Caco-2 (cell line): Measurements from ENCODE around the gene NUB1. TPM values are rescaled to one million over a fixed set of nuclear protein-coding genes. Genes with fewer than 3 reads are reported as not detected.
A peak's percentile ranks its signal among the peaks of the same experiment; 100 is the strongest.

ENCODE experiments used
- BruUV-seq: library from RNA; stranded (reverse); fragments of 400-500 nt; replicated peaks from 2 replicates; lab custom pipeline; 2021; lab: Mats Ljungman, UMichigan
- CTCF ChIA-PET: fragments of 300-600 bp; sonication (Branson Sonifier 250); formaldehyde crosslinking; loops from one replicate; lab custom pipeline; 2022; ENCODE audit warnings: antibody characterized with exemption; lab: Charles Lee
- POLR2A ChIA-PET: fragments of 300-600 bp; sonication (Branson Sonifier 250); formaldehyde crosslinking; loops from one replicate; lab custom pipeline; 2022; ENCODE audit warnings: antibody characterized with exemption; lab: Charles Lee
- DNase-seq, 2 experiments: peaks; one replicate each; pipeline versions ENCODE4 v3.0.0 to v3.0.0-alpha.2; 2020 to 2022
- H3K27me3 ChIP-seq: replicated peaks from 2 replicates; pipeline ENCODE4 v1.6.0; 2011; ENCODE audit warnings: low read length; ENCODE audit not compliant: control insufficient read depth, insufficient read depth
- H3K36me3 ChIP-seq: 2 replicates; pipeline ENCODE4 v1.5.1; 2011; ENCODE audit warnings: low read length; ENCODE audit not compliant: control insufficient read depth, insufficient read depth
- H3K4me1 ChIP-seq: fragments of 250-450 bp; sonication (Bioruptor Pico); 2 replicates; pipeline ENCODE4 v1.5.1; 2020; ENCODE audit warnings: mild to moderate bottlenecking
- H3K4me3 ChIP-seq: 2 replicates; pipeline ENCODE4 v1.5.1; 2011; ENCODE audit warnings: low read depth, mild to moderate bottlenecking, control low read depth, low read length
- H3K9me3 ChIP-seq: fragments of 250-450 bp; sonication (Bioruptor Pico); 2 replicates; pipeline ENCODE4 v1.5.1; 2020; ENCODE audit warnings: mild to moderate bottlenecking, moderate library complexity
- H3K27ac Mint-ChIP-seq: one replicate; pipeline ENCODE4 v1.8.0; 2022; ENCODE audit warnings: mixed read lengths; ENCODE audit not compliant: unreplicated experiment
- H3K27me3 Mint-ChIP-seq: one replicate; pipeline ENCODE4 v1.8.0; 2022; ENCODE audit warnings: mixed read lengths; ENCODE audit not compliant: insufficient read depth, unreplicated experiment
- H3K36me3 Mint-ChIP-seq: one replicate; pipeline ENCODE4 v1.8.0; 2022; ENCODE audit warnings: mild to moderate bottlenecking, mixed read lengths; ENCODE audit not compliant: insufficient read depth, unreplicated experiment
- H3K4me1 Mint-ChIP-seq: one replicate; pipeline ENCODE4 v1.8.0; 2022; ENCODE audit warnings: low read depth, mixed read lengths; ENCODE audit not compliant: unreplicated experiment
- H3K4me3 Mint-ChIP-seq: one replicate; pipeline ENCODE4 v1.8.0; 2022; ENCODE audit warnings: mild to moderate bottlenecking, moderate library complexity, mixed read lengths; ENCODE audit not compliant: unreplicated experiment
- H3K9me3 Mint-ChIP-seq: one replicate; pipeline ENCODE4 v1.8.0; 2022; ENCODE audit warnings: mixed read lengths; ENCODE audit not compliant: unreplicated experiment
- CTCF ChIP-seq, 2 experiments: fragments of 200-600 bp in 1 of 2; IDR thresholded peaks; 1 replicate in 1 of 2; 2 replicates in 1 of 2; pipeline versions ENCODE4 v1.5.1 to v1.8.0; 2011 to 2022; ENCODE audit warnings: antibody characterized with exemption in 1 of 2, control low read depth in 1 of 2, inconsistent platforms in 1 of 2, low read depth in 1 of 2, low read length in 1 of 2, mild to moderate bottlenecking in 1 of 2, moderate library complexity in 1 of 2; ENCODE audit not compliant: insufficient read depth in 1 of 2, severe bottlenecking in 1 of 2, unreplicated experiment in 1 of 2
- intact Hi-C: fragments of 100-400 bp; cut with micrococcal nuclease; formaldehyde crosslinking; loops from one replicate; pipeline ENCODE4 v1.10.0; 2022; ENCODE audit not compliant: unreplicated experiment
- total RNA-seq: library from RNA; stranded (reverse); gene quantifications from 2 replicates; pipeline ENCODE4 v1.2.3, GENCODE V29; 2022

The NUB1 gene
- total RNA-seq, 1 experiment from 2014 or later: 51.6 TPM

DNA sequence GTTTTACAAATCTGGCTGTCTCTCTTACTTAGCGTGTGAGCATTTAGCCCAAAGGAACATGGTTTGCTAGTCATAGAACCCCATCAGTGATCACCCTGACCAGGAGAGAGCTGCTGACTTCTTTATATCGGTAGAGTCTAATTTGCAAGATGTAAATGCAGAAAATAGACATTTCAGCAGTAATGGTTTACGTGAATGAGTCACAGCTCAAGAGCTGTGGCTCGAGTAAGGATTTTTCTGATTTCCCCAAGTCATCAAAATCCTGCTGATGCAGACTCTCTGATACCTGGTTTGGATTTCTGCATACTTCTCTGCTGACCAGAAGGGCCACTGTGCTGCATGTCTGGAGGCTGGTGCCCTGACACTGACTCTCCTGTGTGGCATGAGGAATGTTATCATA lies 25.7 kb downstream of the NUB1 start:
- H3K9me3 Mint-ChIP-seq: no peaks in the 10 kb centered on the region
- H3K4me3 ChIP-seq: no peak overlapping the region
- no peaks in the 10 kb centered on the region for H3K9me3 ChIP-seq
- no peak overlapping the region for H3K4me3 Mint-ChIP-seq
- DNase-seq: no peak
- BruUV-seq: no TSS peak
- ChIA-PET POLR2A (no interaction called here), CTCF (no interaction called here)
- H3K4me1 ChIP-seq: 0 out of 2 replicates have a peak, but pooled peaks cover 7% of the 10 kb centered on the region
- H3K27ac Mint-ChIP-seq: no peak overlapping the region
- H3K36me3 ChIP-seq: peaks cover 2% of the 10 kb centered on the region; the same call in 1 of the 2 replicates
- H3K36me3 Mint-ChIP-seq: peaks cover 19% of the 10 kb centered on the region
- H3K4me1 Mint-ChIP-seq: no peaks in the 10 kb centered on the region
- intact Hi-C loops: loop anchor here (5.0 kb wide), 1 partner anchor 265 kb away; no protein-coding TSS in a partner anchor
- H3K27me3 Mint-ChIP-seq: no peaks in the 10 kb centered on the region
- no peaks in the 10 kb centered on the region for H3K27me3 ChIP-seq
- no peak for TF ChIP-seq CTCF (IDR thresholded peaks at IDR 0.05; ENCODE audit: insufficient read depth in 1 of 2, low read depth in 1 of 2, low read length in 1 of 2, severe bottlenecking in 1 of 2, unreplicated experiment in 1 of 2)

GRCh38 chr7:151368136-151368571 lies 26.5 kb downstream of the NUB1 start:
- H3K36me3 Mint-ChIP-seq: peaks cover 18% of the 10 kb centered on the region
- peak; percentile 89 to 90 for DNase-seq
- ChIA-PET POLR2A (no interaction called here), CTCF (interaction anchor here (0.5 to 1.3 kb wide), 7 partner anchors 25 to 199 kb away, joined by 3 read pairs; no protein-coding TSS in a partner anchor)
- no peak overlapping the region for H3K4me3 Mint-ChIP-seq
- H3K36me3 ChIP-seq: peaks cover 2% of the 10 kb centered on the region; the same call in 1 of the 2 replicates
- no TSS peak for BruUV-seq
- H3K27ac Mint-ChIP-seq: no peak overlapping the region
- H3K4me1 Mint-ChIP-seq: no peaks in the 10 kb centered on the region
- no peaks in the 10 kb centered on the region for H3K9me3 Mint-ChIP-seq
- H3K27me3 ChIP-seq: no peaks in the 10 kb centered on the region
- no peaks in the 10 kb centered on the region for H3K9me3 ChIP-seq
- no peaks in the 10 kb centered on the region for H3K27me3 Mint-ChIP-seq
- peak; percentile 93 to 95 for TF ChIP-seq CTCF (IDR thresholded peaks at IDR 0.05; ENCODE audit: insufficient read depth in 1 of 2, low read depth in 1 of 2, low read length in 1 of 2, severe bottlenecking in 1 of 2, unreplicated experiment in 1 of 2)
- no peak overlapping the region for H3K4me3 ChIP-seq
- 0 out of 2 replicates have a peak, but pooled peaks cover 7% of the 10 kb centered on the region for H3K4me1 ChIP-seq
- intact Hi-C loops: loop anchor here (1.0 to 5.0 kb wide), 7 partner anchors 43 to 391 kb away; partner anchors contain the start of genes RHEB and WDR86

DNA sequence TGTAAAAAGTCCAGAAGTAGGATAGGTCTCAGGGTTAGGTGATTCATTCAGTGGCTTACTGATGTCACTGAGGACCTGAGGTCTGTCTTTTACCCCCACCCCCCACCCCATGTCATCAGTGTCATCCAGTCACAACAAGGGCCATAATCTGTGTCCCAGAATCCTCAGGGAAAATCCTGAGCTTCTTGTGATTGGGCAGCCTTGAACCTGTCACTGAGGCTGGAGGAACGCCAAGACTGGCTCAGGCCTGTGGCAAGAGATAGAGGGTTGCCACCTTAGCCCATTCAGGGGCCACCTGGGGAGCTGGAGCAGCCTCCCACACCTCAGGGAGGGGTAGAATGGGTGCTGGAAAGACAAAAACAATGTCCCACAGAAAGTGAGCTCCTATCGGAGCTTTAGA lies 29.7 kb downstream of the NUB1 start:
- ChIA-PET CTCF (no interaction called here), POLR2A (no interaction called here)
- TF ChIP-seq CTCF (IDR thresholded peaks at IDR 0.05; ENCODE audit: insufficient read depth in 1 of 2, low read depth in 1 of 2, low read length in 1 of 2, severe bottlenecking in 1 of 2, unreplicated experiment in 1 of 2): no peak
- H3K27me3 ChIP-seq: no peaks in the 10 kb centered on the region
- Mint-ChIP-seq H3K27ac (no peak overlapping the region), H3K36me3 (peaks cover 21% of the 10 kb centered on the region), H3K9me3 (no peaks in the 10 kb centered on the region), H3K27me3 (no peaks in the 10 kb centered on the region), H3K4me1 (no peaks in the 10 kb centered on the region), H3K4me3 (no peak overlapping the region)
- no peaks in the 10 kb centered on the region for H3K9me3 ChIP-seq
- peaks cover 2% of the 10 kb centered on the region; the same call in 1 of the 2 replicates for H3K36me3 ChIP-seq
- intact Hi-C loops: no loop called here
- DNase-seq: no peak
- H3K4me1 ChIP-seq: 0 out of 2 replicates have a peak, but pooled peaks cover 7% of the 10 kb centered on the region
- BruUV-seq: no TSS peak
- no peak overlapping the region for H3K4me3 ChIP-seq
